Body of pancreas (tissue), 4 donors: ENCODE measurements around the gene PRSS38. TPM values are rescaled to one million over a fixed set of nuclear protein-coding genes. Genes with fewer than 3 reads are reported as not detected.

Source experiments
- ATAC-seq: fragments of 150-250 bp; one replicate; pipeline ENCODE4 v1.9.1; 2016
- DNase-seq, 4 donors: peaks; one replicate each; pipeline ENCODE4 v3.0.0-alpha.2; 2019
- H3K27ac ChIP-seq, 4 donors: fragments of 200-600 bp; sonication (generic); 1 replicate in 3 of 4; 2 replicates in 1 of 4; pipeline versions ENCODE4 v1.5.1 to v1.6.1; 2016 to 2019; ENCODE audit warnings: mild to moderate bottlenecking in 1 of 4, mixed read lengths in 1 of 4, moderate library complexity in 1 of 4
- H3K27me3 ChIP-seq, 2 donors: fragments of 200-600 bp; sonication (generic); one replicate each; pipeline ENCODE4 v1.6.0; 2016; ENCODE audit warnings: mild to moderate bottlenecking in 1 of 2
- H3K36me3 ChIP-seq, 2 donors: fragments of 200-600 bp; sonication (generic); replicated peaks in 1 of 2; 2 replicates each; pipeline ENCODE4 v1.5.1; 2016; ENCODE audit warnings: low read depth in 2 of 2; ENCODE audit not compliant: insufficient read depth in 1 of 2
- H3K4me1 ChIP-seq: fragments of 200-600 bp; sonication (generic); one replicate; pipeline ENCODE4 v1.6.0; 2016
- H3K4me3 ChIP-seq, 2 donors: fragments of 200-600 bp; sonication (generic); 1 replicate in 1 of 2; 2 replicates in 1 of 2; pipeline ENCODE4 v1.5.1; 2016 to 2019
- H3K9me3 ChIP-seq, 3 donors: fragments of 200-600 bp; sonication (generic); 1 replicate in 2 of 3; 2 replicates in 1 of 3; pipeline ENCODE4 v1.5.1; 2016
- POLR2A ChIP-seq, 3 donors: fragments of 450-650 bp; IDR thresholded peaks; one replicate each; pipeline ENCODE4 v1.6.1; 2016; ENCODE audit warnings: antibody characterized with exemption in 3 of 3, mild to moderate bottlenecking in 2 of 3
- WGBS, 2 donors: methylation state at CpG; one replicate each; pipeline ENCODE4 v1.1.5; 2017; 5-methylcytosine and 5-hydroxymethylcytosine counted together
- intact Hi-C: fragments of 100-400 bp; cut with DNase I; formaldehyde crosslinking; loops from one replicate; pipeline ENCODE4 v1.15.1; 2023
- total RNA-seq, 2 donors: library from RNA; depleted of rRNA; stranded (reverse); fragments of >200 nt; gene quantifications; one replicate each; pipeline ENCODE4 v1.1.0, GENCODE V29; 2016
- TF ChIP-seq, protein P1 (sequence below), 7 experiments: fragments of 450-650 bp in 4 of 7; fragments of 200-600 bp in 3 of 7; sonication (generic) in 3 of 7; IDR thresholded peaks; one replicate each; pipeline ENCODE4 v1.5.1; 2016 to 2019; ENCODE audit warnings: antibody characterized with exemption in 7 of 7

PRSS38 gene
- total RNA-seq, 2 donors from 2014 or later, result not detected

DNA sequence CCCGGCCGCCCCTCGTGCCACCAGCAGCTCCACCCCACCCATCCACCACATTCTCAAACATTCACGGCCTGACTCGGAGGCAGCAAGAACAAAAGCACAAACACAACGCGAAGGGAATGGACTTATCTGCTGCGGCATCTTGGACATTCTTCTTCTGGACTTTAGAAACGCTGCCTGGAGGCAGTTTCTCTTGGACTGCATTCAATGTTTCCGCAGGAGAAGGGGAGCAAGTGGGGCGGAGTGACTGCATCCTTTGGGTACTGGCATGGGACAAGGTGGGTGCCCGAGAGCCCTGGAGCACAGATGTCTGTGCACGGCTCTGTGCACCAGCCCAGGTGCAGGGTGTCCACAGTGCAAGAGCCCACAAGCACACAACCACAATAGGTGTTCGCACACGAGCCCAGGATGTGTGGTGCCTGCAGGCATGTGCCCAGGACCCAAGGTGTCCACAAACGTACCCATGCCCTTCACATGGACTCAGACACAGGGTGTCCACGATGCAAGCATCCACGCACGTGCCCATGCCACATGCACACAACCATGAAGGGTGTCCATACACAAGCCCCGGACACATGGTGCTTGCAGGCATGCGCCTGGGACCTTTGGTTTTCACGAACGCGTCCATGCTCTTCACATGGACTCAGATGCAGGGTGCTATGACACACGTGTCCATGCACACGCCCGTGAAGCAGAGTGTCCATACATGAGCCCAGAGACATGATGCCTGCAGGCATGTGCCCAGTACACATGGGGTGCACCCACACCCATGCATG lies 78.7 kb downstream of the PRSS38 start:
- Histone ChIP-seq H3K36me3 (no peaks in the 10 kb centered on the region), H3K27me3 (no peaks in the 10 kb centered on the region), H3K9me3 (no peaks in the 10 kb centered on the region), H3K4me3 (no peak overlapping the region), H3K27ac (no peak overlapping the region), H3K4me1 (peaks cover 5% of the 10 kb centered on the region)
- peak in 3 of 4 donors; percentile 1 to 6 (median 5) for DNase-seq
- intact Hi-C loops, result no loop called here
- no peak for ATAC-seq
- TF ChIP-seq, protein P1, sequence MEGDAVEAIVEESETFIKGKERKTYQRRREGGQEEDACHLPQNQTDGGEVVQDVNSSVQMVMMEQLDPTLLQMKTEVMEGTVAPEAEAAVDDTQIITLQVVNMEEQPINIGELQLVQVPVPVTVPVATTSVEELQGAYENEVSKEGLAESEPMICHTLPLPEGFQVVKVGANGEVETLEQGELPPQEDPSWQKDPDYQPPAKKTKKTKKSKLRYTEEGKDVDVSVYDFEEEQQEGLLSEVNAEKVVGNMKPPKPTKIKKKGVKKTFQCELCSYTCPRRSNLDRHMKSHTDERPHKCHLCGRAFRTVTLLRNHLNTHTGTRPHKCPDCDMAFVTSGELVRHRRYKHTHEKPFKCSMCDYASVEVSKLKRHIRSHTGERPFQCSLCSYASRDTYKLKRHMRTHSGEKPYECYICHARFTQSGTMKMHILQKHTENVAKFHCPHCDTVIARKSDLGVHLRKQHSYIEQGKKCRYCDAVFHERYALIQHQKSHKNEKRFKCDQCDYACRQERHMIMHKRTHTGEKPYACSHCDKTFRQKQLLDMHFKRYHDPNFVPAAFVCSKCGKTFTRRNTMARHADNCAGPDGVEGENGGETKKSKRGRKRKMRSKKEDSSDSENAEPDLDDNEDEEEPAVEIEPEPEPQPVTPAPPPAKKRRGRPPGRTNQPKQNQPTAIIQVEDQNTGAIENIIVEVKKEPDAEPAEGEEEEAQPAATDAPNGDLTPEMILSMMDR (IDR thresholded peaks at IDR 0.05), result no peak
- TF ChIP-seq POLR2A (IDR thresholded peaks at IDR 0.05), result no peak
- 71 to 81% methylated on average over 10 to 27 of the region's 27 CpGs for WGBS, 2 donors

DNA sequence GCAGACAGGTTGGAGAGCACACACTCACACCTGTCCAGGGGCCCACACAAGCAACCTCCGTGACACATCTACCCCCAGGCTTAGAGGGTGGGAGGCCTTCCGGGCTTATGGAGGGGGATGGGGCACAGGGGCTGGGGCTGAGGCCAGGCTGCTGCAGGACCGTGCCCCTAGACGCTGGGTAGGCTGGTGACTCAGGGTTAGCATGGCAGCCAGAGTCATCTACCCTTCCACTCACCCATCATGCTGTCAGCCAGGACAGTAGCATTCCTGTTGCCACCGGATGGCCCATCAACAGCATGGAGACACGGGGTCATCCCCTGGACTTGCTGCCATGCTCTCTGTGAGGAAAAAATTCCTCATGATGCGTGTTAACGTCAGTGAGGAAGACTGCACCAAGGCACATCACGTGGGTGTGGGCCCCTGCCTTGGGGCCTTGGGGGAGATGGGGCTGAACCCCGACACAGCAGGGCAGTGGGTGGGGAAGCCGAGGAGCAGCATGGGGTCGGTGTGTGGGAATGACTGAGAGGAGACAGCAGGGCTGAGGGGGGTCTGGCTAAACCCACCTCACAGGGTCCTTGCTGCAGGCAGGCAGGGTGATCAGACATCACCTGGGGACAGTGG lies 79.5 kb downstream of the PRSS38 start:
- ATAC-seq (no peak), DNase-seq (peak in 3 of 4 donors; percentile 0 to 3 (median 2))
- Histone ChIP-seq H3K4me3 (no peak overlapping the region), H3K9me3 (no peaks in the 10 kb centered on the region), H3K27ac (no peak overlapping the region), H3K4me1 (peaks cover 5% of the 10 kb centered on the region), H3K27me3 (no peaks in the 10 kb centered on the region), H3K36me3 (no peaks in the 10 kb centered on the region)
- intact Hi-C loops, result no loop called here
- 83 to 89% methylated on average over 7 to 11 of the region's 12 CpGs for WGBS, 2 donors
- TF ChIP-seq, protein P1 (IDR thresholded peaks at IDR 0.05), result no peak
- no peak for TF ChIP-seq POLR2A (IDR thresholded peaks at IDR 0.05)

Other genes starting within 250 kb of the PRSS38 start
- gene JMJD4, start 80.4 kb upstream of the PRSS38 start, total RNA-seq, result 10 to 100 TPM; 13.2 to 15.3 TPM
- gene SNAP47, start 80.2 kb upstream of the PRSS38 start, total RNA-seq, result 10 to 100 TPM; 35.5 to 49.4 TPM
- 1 to 10 TPM in 1 of 2 donors, under 1 TPM in 1; 0.66 to 2.1 TPM for gene WNT9A, start 132.3 kb downstream of the PRSS38 start, total RNA-seq
- not detected for gene WNT3A, start 191.3 kb downstream of the PRSS38 start, total RNA-seq